Measurements from ENCODE around the gene PITPNM1. TPM values are rescaled to one million over a fixed set of nuclear protein-coding genes. Genes with fewer than 3 reads are reported as not detected.

Gene PITPNM1
- total and polyA plus RNA-seq, 7 donors = 3.2 to 69.1 (median 16.0) TPM

- no peak for DNase-seq
- Histone ChIP-seq H3K4me3 (no peak overlapping the region), H3K27me3 (no peaks in the 10 kb centered on the region), H3K4me1 (no peaks in the 10 kb centered on the region), H3K9me3 (no peaks in the 10 kb centered on the region), H3K27ac (no peak overlapping the region), H3K36me3 (no peaks in the 10 kb centered on the region)
- 93 to 95% methylated on average over 15 of the region's 15 CpGs for WGBS, 2 donors
- TF ChIP-seq CTCF (IDR thresholded peaks at IDR 0.05) = no peak
- TF ChIP-seq POLR2A (IDR thresholded peaks at IDR 0.05) = no peak
- no peak for TF ChIP-seq POLR2AphosphoS5 (IDR thresholded peaks at IDR 0.05)
- no peak for TF ChIP-seq EP300 (IDR thresholded peaks at IDR 0.05)
- intact Hi-C loops (cut with DNase I) = no loop called here
Observed at GRCh38 chr11:67522338-67522737, 17.2 kb upstream of the PITPNM1 start.

- no peak overlapping the region for H3K27ac ChIP-seq
- H3K36me3 ChIP-seq = no peaks in the 10 kb centered on the region
- no peak for DNase-seq
- TF ChIP-seq POLR2A (IDR thresholded peaks at IDR 0.05) (no peak), CTCF (IDR thresholded peaks at IDR 0.05) (no peak), POLR2AphosphoS5 (IDR thresholded peaks at IDR 0.05) (no peak)
- H3K9me3 ChIP-seq = no peaks in the 10 kb centered on the region
- no peaks in the 10 kb centered on the region for H3K27me3 ChIP-seq
- no peaks in the 10 kb centered on the region for H3K4me1 ChIP-seq
- WGBS, 2 donors = 88 to 92% methylated on average over 10 of the region's 10 CpGs
- H3K4me3 ChIP-seq = no peak overlapping the region
- intact Hi-C loops (cut with DNase I) = no loop called here
Observed at GRCh38 chr11:67521924-67522323, 16.8 kb upstream of the PITPNM1 start.

- 91 to 93% methylated on average over 16 of the region's 16 CpGs for WGBS, 2 donors
- intact Hi-C loops (cut with DNase I) = no loop called here
Observed at GRCh38 chr11:67520856-67521824, 16.0 kb upstream of the PITPNM1 start.

GRCh38 chr11:67519726-67520125 lies 14.6 kb upstream of the PITPNM1 start:
- WGBS, 2 donors = 94 to 95% methylated on average over 32 of the region's 32 CpGs
- no peaks in the 10 kb centered on the region for H3K27me3 ChIP-seq
- TF ChIP-seq EP300 (IDR thresholded peaks at IDR 0.05) = no peak
- no peak for TF ChIP-seq CTCF (IDR thresholded peaks at IDR 0.05)
- no peak for TF ChIP-seq POLR2AphosphoS5 (IDR thresholded peaks at IDR 0.05)
- DNase-seq = no peak
- no peaks in the 10 kb centered on the region for H3K36me3 ChIP-seq
- H3K4me1 ChIP-seq = no peaks in the 10 kb centered on the region
- H3K4me3 ChIP-seq = no peak overlapping the region
- intact Hi-C loops (cut with DNase I) = no loop called here
- H3K27ac ChIP-seq = no peak overlapping the region
- no peaks in the 10 kb centered on the region for H3K9me3 ChIP-seq

More at GRCh38 chr11:67520856-67521824, 16.0 kb upstream of the PITPNM1 start:
- DNase-seq = no peak
- H3K27me3 ChIP-seq = no peaks in the 10 kb centered on the region
- no peaks in the 10 kb centered on the region for H3K9me3 ChIP-seq
- H3K36me3 ChIP-seq = no peaks in the 10 kb centered on the region
- H3K4me3 ChIP-seq = no peak overlapping the region
- TF ChIP-seq CTCF (IDR thresholded peaks at IDR 0.05) = no peak
- no peak for TF ChIP-seq EP300 (IDR thresholded peaks at IDR 0.05)
- TF ChIP-seq POLR2AphosphoS5 (IDR thresholded peaks at IDR 0.05) = no peak
- no peak for TF ChIP-seq POLR2A (IDR thresholded peaks at IDR 0.05)
- no peak overlapping the region for H3K27ac ChIP-seq
- no peaks in the 10 kb centered on the region for H3K4me1 ChIP-seq

All from sigmoid colon (tissue), 7 donors.